Sigmoid colon (tissue), 7 donors: ENCODE data around the gene FAM114A1. TPM values are rescaled to one million over a fixed set of nuclear protein-coding genes. Genes with fewer than 3 reads are reported as not detected.

Source experiments
- DNase-seq: peaks from one replicate; pipeline ENCODE4 v3.0.0-alpha.2; 2019
- H3K27ac ChIP-seq, 4 donors: fragments of 200-600 bp; sonication (generic); one replicate each; pipeline ENCODE4 v1.5.1; 2016 to 2019; ENCODE audit warnings: mild to moderate bottlenecking in 1 of 4
- H3K27me3 ChIP-seq, 3 donors: fragments of 200-600 bp; sonication (generic); one replicate each; pipeline ENCODE4 v1.5.1; 2019; ENCODE audit warnings: mild to moderate bottlenecking in 1 of 3
- H3K36me3 ChIP-seq, 4 donors: fragments of 200-600 bp; sonication (generic); one replicate each; pipeline ENCODE4 v1.5.1; 2016 to 2019
- H3K4me1 ChIP-seq, 4 donors: fragments of 200-600 bp; sonication (generic); one replicate each; pipeline ENCODE4 v1.5.1; 2017 to 2019
- H3K4me3 ChIP-seq, 4 donors: fragments of 200-600 bp; sonication (generic); one replicate each; pipeline ENCODE4 v1.5.1; 2017 to 2019; ENCODE audit warnings: mild to moderate bottlenecking in 2 of 4, moderate library complexity in 1 of 4
- H3K9me3 ChIP-seq, 4 donors: fragments of 200-600 bp in 3 of 4; sonication (generic) in 3 of 4; one replicate each; pipeline versions ENCODE4 v1.5.1 to v1.6.1; 2013 to 2019
- EP300 ChIP-seq, 4 donors: sonication (generic); formaldehyde crosslinking; IDR thresholded peaks; one replicate each; pipeline ENCODE4 v1.6.1; 2017; ENCODE audit warnings: antibody characterized with exemption in 4 of 4
- POLR2A ChIP-seq, 2 donors: fragments of 450-650 bp; IDR thresholded peaks; one replicate each; pipeline ENCODE4 v1.6.1; 2016; ENCODE audit warnings: antibody characterized with exemption in 2 of 2, mild to moderate bottlenecking in 2 of 2, moderate library complexity in 2 of 2
- POLR2AphosphoS5 ChIP-seq, 4 donors: sonication (generic); formaldehyde crosslinking; IDR thresholded peaks; one replicate each; pipeline ENCODE4 v1.6.1; 2017; ENCODE audit warnings: antibody characterized with exemption in 4 of 4
- WGBS, 2 donors: extraction: QIAGEN DNeasy Blood & Tissue Kit; methylation state at CpG; one replicate each; pipeline ENCODE4 v1.1.7; 2013; 5-methylcytosine and 5-hydroxymethylcytosine counted together
- intact Hi-C: fragments of 100-400 bp; cut with DNase I; formaldehyde crosslinking; loops from one replicate; pipeline ENCODE4 v1.15.1; 2023
- polyA plus RNA-seq, 3 donors: library from polyadenylated mRNA; stranded (reverse); fragments of 200-250 nt; gene quantifications; one replicate each; pipeline ENCODE4 v1.2.3, GENCODE V29; 2013
- total RNA-seq, 4 donors: library from RNA; depleted of rRNA; stranded (reverse); fragments of >200 nt; gene quantifications; one replicate each; pipeline ENCODE4 v1.1.0, GENCODE V29; 2016
- TF ChIP-seq, protein P1 (sequence below), 4 experiments: fragments of 450-650 bp in 3 of 4; fragments of 200-600 bp in 1 of 4; IDR thresholded peaks; one replicate each; pipeline ENCODE4 v1.5.1; 2016 to 2019; ENCODE audit warnings: antibody characterized with exemption in 4 of 4, mild to moderate bottlenecking in 3 of 4, moderate library complexity in 2 of 4
- donor health status: healthy with polysubstance abuse.
- donor health status: Bipolar disorder and iron deficiency.
- donor health status: healthy.

FAM114A1 gene
- total and polyA plus RNA-seq, 7 donors, result 24.7 to 189 (median 120) TPM

DNA sequence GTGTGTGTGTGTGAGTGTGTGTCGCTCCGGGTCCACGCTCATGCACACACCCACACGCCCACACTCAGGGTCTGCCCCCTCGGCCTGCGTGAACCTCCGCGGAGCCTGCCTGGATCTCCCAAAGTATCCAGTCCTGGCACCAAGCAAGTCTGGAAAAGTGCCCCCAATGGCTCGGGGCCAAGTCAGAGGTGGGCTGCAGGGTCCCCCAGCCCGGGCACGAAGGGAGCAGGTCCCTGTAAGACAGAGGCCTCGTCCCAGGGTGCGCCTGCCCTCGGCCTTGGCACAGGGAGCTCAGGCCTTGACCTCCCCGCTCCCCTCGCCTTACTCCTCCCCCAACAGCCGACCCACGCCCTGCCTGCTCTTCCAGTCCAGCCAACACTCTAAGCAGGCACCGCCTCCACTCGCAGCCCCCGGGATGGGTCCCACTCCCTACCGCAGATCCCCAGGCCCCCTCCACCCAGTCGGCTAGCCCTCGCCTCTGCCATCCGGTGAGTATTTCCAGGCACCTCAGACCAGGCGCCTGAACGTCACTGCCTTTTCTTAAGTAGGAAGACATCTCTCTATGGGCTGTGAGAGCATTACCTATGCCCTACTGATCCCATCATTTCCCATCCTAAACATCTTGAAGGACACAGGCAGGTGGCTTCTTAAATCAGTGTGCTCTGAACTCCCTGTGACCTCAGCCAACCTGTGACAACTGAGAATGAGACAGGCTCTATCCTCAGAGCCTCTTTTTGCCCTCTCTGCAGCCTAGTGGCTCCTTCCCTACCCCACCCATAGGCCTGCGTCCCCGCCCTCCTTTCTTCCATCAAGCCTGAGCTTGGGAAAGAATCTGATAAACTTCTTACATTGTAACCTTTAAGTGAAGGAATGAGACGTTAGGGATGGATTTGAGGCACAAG, 704 bp downstream of the FAM114A1 start:
- H3K27me3 ChIP-seq, result no peaks in the 10 kb centered on the region
- H3K4me3 ChIP-seq, result peak overlapping the region; percentile 77 to 94 (median 90)
- TF ChIP-seq POLR2AphosphoS5 (IDR thresholded peaks at IDR 0.05), result peak; percentile 67 to 83 (median 78)
- TF ChIP-seq EP300 (IDR thresholded peaks at IDR 0.05), result peak in 2 of 4 donors; percentile 30 to 62
- TF ChIP-seq, protein P1, sequence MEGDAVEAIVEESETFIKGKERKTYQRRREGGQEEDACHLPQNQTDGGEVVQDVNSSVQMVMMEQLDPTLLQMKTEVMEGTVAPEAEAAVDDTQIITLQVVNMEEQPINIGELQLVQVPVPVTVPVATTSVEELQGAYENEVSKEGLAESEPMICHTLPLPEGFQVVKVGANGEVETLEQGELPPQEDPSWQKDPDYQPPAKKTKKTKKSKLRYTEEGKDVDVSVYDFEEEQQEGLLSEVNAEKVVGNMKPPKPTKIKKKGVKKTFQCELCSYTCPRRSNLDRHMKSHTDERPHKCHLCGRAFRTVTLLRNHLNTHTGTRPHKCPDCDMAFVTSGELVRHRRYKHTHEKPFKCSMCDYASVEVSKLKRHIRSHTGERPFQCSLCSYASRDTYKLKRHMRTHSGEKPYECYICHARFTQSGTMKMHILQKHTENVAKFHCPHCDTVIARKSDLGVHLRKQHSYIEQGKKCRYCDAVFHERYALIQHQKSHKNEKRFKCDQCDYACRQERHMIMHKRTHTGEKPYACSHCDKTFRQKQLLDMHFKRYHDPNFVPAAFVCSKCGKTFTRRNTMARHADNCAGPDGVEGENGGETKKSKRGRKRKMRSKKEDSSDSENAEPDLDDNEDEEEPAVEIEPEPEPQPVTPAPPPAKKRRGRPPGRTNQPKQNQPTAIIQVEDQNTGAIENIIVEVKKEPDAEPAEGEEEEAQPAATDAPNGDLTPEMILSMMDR (IDR thresholded peaks at IDR 0.05), result no peak
- peak; percentile 88 for DNase-seq
- intact Hi-C loops, result loop anchor here (5.0 to 10.0 kb wide), 3 partner anchors 79 to 194 kb away; no protein-coding TSS in a partner anchor
- no peaks in the 10 kb centered on the region for H3K9me3 ChIP-seq
- H3K36me3 ChIP-seq, result no peaks in the 10 kb centered on the region
- WGBS, 2 donors, result 9 to 37% methylated on average over 30 of the region's 30 CpGs
- peaks cover 0 to 59% (median 51%) of the 10 kb centered on the region in 4 donors for H3K4me1 ChIP-seq
- H3K27ac ChIP-seq, result peak overlapping the region; percentile 92 to 99 (median 97)

DNA sequence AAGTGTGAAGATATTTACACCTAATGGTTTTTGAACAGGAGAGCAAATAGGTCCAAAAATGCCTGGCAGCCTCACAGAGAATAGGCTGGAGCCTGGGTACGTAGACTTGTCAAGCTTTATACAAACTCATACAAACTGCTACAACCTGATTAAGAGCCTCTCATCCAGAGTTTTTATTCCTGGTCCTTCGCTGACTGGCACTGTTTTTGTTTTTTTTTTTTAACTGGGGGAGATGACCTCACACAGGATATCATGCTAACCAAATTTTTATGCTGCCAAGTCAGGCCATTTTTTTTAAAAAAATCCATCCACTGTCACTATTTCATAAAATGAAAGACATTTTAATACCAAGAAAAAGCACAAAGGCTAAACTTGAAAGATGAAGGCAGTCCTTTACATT, 1.9 kb downstream of the FAM114A1 start:
- no peak for DNase-seq
- no peaks in the 10 kb centered on the region for H3K9me3 ChIP-seq
- no peaks in the 10 kb centered on the region for H3K36me3 ChIP-seq
- peaks cover 0 to 71% (median 62%) of the 10 kb centered on the region in 4 donors for H3K4me1 ChIP-seq
- H3K4me3 ChIP-seq, result peak overlapping the region in 2 of 4 donors; percentile 87 to 94
- WGBS, 2 donors, result 74 to 85% methylated on average over 2 of the region's 2 CpGs
- TF ChIP-seq POLR2A (IDR thresholded peaks at IDR 0.05) (no peak), EP300 (IDR thresholded peaks at IDR 0.05) (no peak), POLR2AphosphoS5 (IDR thresholded peaks at IDR 0.05) (no peak)
- TF ChIP-seq, protein P1 (IDR thresholded peaks at IDR 0.05), result no peak
- intact Hi-C loops, result loop anchor here (5.0 to 10.0 kb wide), 3 partner anchors 78 to 195 kb away; no protein-coding TSS in a partner anchor
- peak overlapping the region; percentile 92 to 99 (median 97) for H3K27ac ChIP-seq
- no peaks in the 10 kb centered on the region for H3K27me3 ChIP-seq

DNA sequence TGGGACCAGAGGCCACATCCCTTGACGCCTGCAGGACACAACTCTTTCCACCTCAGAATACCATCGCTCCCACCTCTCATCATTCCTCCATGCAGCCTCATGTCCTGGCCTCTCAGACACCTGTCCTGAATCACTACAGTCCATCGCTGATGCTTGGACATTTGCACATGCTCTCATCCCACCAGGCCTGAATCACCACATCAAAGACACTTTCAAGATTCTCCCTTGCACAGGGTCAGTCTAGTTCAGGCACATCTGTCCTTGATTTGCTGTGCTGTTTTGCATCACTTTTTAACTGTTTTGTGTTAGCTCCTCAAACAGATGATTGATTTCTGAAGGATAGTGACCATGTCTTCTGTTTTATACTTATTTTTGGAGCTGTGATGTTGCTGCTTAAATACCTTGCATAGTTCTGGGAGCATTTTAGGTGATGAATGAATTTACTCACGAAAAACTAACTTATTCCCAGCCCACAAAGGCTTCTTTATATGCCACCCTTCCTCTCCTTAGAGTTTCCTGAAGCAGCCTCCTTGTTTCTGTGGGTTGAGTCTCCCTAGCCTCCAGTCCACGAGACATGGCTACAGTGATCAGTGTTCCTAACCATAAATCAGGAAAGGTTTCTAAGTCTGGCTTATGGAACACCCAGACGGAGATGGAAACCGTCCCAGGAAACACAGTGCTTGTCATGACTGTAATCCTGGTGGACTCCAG, 2.6 kb downstream of the FAM114A1 start:
- TF ChIP-seq, protein P1 (IDR thresholded peaks at IDR 0.05), result no peak
- peak in 3 of 4 donors; percentile 29 to 52 (median 46) for TF ChIP-seq POLR2AphosphoS5 (IDR thresholded peaks at IDR 0.05)
- peak in 1 of 4 donors; percentile 20 for TF ChIP-seq EP300 (IDR thresholded peaks at IDR 0.05)
- TF ChIP-seq POLR2A (IDR thresholded peaks at IDR 0.05), result no peak
- Histone ChIP-seq H3K4me1 (peaks cover 0 to 77% (median 66%) of the 10 kb centered on the region in 4 donors), H3K36me3 (no peaks in the 10 kb centered on the region), H3K27ac (peak overlapping the region; percentile 92 to 99 (median 97)), H3K27me3 (no peaks in the 10 kb centered on the region), H3K9me3 (no peaks in the 10 kb centered on the region), H3K4me3 (no peak overlapping the region)
- 80 to 82% methylated on average over 7 of the region's 7 CpGs for WGBS, 2 donors
- peak; percentile 76 for DNase-seq
- intact Hi-C loops, result no loop called here

DNA sequence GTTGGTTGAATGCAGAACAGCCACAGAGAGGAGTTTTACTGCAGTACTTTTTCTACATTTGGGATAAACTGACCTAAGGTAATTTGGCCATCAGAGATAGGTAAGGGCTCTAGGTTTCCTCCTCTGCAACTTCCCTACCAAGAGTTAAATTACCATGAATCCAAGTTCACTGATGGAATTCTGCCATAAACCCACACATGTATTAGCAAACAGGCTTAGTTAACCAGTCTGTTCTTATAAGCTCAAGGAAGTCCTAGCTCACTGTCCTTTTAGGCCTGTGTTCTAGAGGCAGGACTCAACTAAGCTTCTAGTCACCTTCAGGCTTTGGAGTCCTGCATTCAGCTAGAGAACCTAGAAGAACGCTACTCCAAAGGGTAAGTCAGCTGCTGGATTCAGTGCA, 4.0 kb downstream of the FAM114A1 start:
- Histone ChIP-seq H3K4me1 (peaks cover 0 to 77% (median 66%) of the 10 kb centered on the region in 4 donors), H3K9me3 (no peaks in the 10 kb centered on the region), H3K36me3 (no peaks in the 10 kb centered on the region), H3K4me3 (no peak overlapping the region), H3K27ac (peak overlapping the region in 3 of 4 donors; percentile 96 to 99 (median 98)), H3K27me3 (no peaks in the 10 kb centered on the region)
- WGBS, 2 donors, result 91 to 94% methylated on average over 1 of the region's 1 CpG
- TF ChIP-seq POLR2AphosphoS5 (IDR thresholded peaks at IDR 0.05), result no peak
- TF ChIP-seq POLR2A (IDR thresholded peaks at IDR 0.05), result no peak
- TF ChIP-seq, protein P1 (IDR thresholded peaks at IDR 0.05), result no peak
- no peak for TF ChIP-seq EP300 (IDR thresholded peaks at IDR 0.05)
- DNase-seq, result no peak
- intact Hi-C loops, result no loop called here
